Testis (tissue), 3 donors: ENCODE data around the gene RARA. TPM values are rescaled to one million over a fixed set of nuclear protein-coding genes. Genes with fewer than 3 reads are reported as not detected.

ENCODE experiments used
- DNase-seq: peaks from one replicate; pipeline ENCODE4 v3.0.0-alpha.2; 2019
- H3K27ac ChIP-seq, 2 donors: fragments of 200-600 bp; sonication (generic); one replicate each; pipeline ENCODE4 v1.5.1; 2019
- H3K27me3 ChIP-seq: fragments of 200-600 bp; sonication (generic); one replicate; pipeline ENCODE4 v1.5.1; 2019
- H3K36me3 ChIP-seq: fragments of 200-600 bp; sonication (generic); one replicate; pipeline ENCODE4 v1.5.1; 2017; ENCODE audit warnings: low read depth; ENCODE audit errors: missing control alignments
- H3K4me1 ChIP-seq: fragments of 200-600 bp; sonication (generic); one replicate; pipeline ENCODE4 v1.5.1; 2019
- H3K4me3 ChIP-seq, 2 donors: fragments of 200-600 bp; sonication (generic); one replicate each; pipeline ENCODE4 v1.5.1; 2017 to 2019
- H3K9me3 ChIP-seq: fragments of 200-600 bp; sonication (generic); one replicate; pipeline ENCODE4 v1.5.1; 2017
- CTCF ChIP-seq, 3 experiments: fragments of 450-650 bp in 2 of 3; fragments of 200-600 bp in 1 of 3; sonication (generic) in 1 of 3; IDR thresholded peaks; one replicate each; pipeline ENCODE4 v1.5.1; 2016 to 2019; ENCODE audit warnings: antibody characterized with exemption in 3 of 3, mild to moderate bottlenecking in 2 of 3, moderate library complexity in 1 of 3
- POLR2A ChIP-seq: fragments of 450-650 bp; IDR thresholded peaks from one replicate; pipeline ENCODE4 v1.6.1; 2017; ENCODE audit warnings: antibody characterized with exemption, mild to moderate bottlenecking, moderate library complexity
- WGBS, 2 donors: methylation state at CpG; one replicate each; pipeline ENCODE4 v1.1.5; 2018; 5-methylcytosine and 5-hydroxymethylcytosine counted together
- intact Hi-C: fragments of 100-400 bp; cut with DNase I; formaldehyde crosslinking; loops from one replicate; pipeline ENCODE4 v1.15.1; 2023; ENCODE audit warnings: low total_unique reads
- polyA plus RNA-seq: library from polyadenylated mRNA; stranded (reverse); fragments of 350-450 nt; fragmentation: Illumina TruSeq; extraction: RNeasy Lipid Tissue Mini Kit (QIAGEN cat#74804); gene quantifications from one replicate; pipeline ENCODE4 v1.2.3, GENCODE V29; 2014; ENCODE audit warnings: low read depth, low replicate concordance; ENCODE audit not compliant: insufficient read depth
- total RNA-seq, 2 donors: library from RNA; depleted of rRNA; stranded (reverse); fragments of >200 nt; gene quantifications; one replicate each; pipeline ENCODE4 v1.2.3, GENCODE V29; 2016

The RARA gene
- total and polyA plus RNA-seq, 3 donors from 2014 or later: 49.8 to 66.0 (median 65.5) TPM

DNA sequence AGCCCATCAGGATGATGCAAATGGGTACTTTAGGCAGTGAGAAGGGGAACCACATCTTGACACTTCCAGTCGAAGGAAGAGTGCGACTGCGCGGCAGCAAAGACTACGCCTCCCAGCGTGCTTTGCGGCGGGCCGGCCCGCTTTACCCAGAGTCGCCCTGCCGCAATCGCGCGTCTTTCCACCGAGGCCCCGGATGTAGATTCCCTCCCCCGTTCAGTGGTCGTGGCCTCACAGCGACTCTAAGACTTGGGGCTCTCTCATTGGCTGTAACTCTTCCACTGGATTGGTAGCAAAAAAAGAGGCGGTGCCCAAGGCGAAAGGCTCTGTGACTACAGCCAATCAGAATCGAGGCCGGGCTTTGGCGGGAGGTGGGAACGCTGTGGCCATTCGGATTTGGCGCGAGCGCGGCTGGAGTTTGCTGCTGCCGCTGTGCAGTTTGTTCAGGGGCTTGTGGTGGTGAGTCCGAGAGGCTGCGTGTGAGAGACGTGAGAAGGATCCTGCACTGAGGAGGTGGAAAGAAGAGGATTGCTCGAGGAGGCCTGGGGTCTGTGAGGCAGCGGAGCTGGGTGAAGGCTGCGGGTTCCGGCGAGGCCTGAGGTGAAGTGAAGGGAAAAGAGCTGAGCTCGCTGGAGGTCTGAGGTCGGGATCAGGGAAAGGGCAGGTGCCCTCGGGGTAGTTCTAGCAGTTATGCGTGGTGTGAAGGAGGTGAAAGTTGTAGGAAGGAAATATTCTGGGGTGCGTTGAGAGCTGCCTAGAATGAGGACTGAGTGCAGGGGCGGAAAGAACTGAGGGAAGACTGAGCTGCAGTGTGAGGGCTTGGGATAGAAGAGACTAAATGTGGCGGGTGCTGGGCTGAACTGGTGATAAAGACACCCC is 21.2 kb upstream of the RARA start, which contains the start of gene CDC6:
CDC6 (plus strand) TSS at position 386 of the 876 bp plus-strand sequence. CDS start 1,542 bp downstream, outside the sequence.
- H3K36me3 ChIP-seq: no peaks in the 10 kb centered on the region
- intact Hi-C loops: loop anchor here (5.0 kb wide), 1 partner anchor 85 kb away; no protein-coding TSS in a partner anchor
- H3K27ac ChIP-seq: peak within 1 kb of the TSS in 1 of 2 donors; percentile 34
- no peaks in the 10 kb centered on the region for H3K9me3 ChIP-seq
- no peaks in the 10 kb centered on the region for H3K27me3 ChIP-seq
- no peaks in the 10 kb centered on the region for H3K4me1 ChIP-seq
- no peak for TF ChIP-seq POLR2A
- peak in 1 of 3 experiments; percentile 17 for TF ChIP-seq CTCF (IDR thresholded peaks at IDR 0.05)
- DNase-seq: peak; percentile 99
- 0% methylated on average over 12 to 47 of the region's 47 CpGs for WGBS, 2 donors
- peak within 1 kb of the TSS; percentile 52 to 66 for H3K4me3 ChIP-seq

GRCh38 chr17:40290629-40291280 is 18.2 kb upstream of the RARA start:
- WGBS, 2 donors: 59 to 71% methylated on average over 4 of the region's 4 CpGs
- intact Hi-C loops: no loop called here
- H3K4me3 ChIP-seq: no peak overlapping the region
- H3K9me3 ChIP-seq: no peaks in the 10 kb centered on the region
- no peak overlapping the region for H3K27ac ChIP-seq
- peak; percentile 85 for DNase-seq
- no peaks in the 10 kb centered on the region for H3K27me3 ChIP-seq
- no peaks in the 10 kb centered on the region for H3K36me3 ChIP-seq
- H3K4me1 ChIP-seq: no peaks in the 10 kb centered on the region
- TF ChIP-seq CTCF (IDR thresholded peaks at IDR 0.05) (peak; percentile 45 to 61 (median 56)), POLR2A (no peak)

- 80 to 93% methylated on average over 2 of the region's 2 CpGs for WGBS, 2 donors
- H3K36me3 ChIP-seq: no peaks in the 10 kb centered on the region
- TF ChIP-seq CTCF (IDR thresholded peaks at IDR 0.05): no peak
- TF ChIP-seq POLR2A: no peak
- H3K27ac ChIP-seq: no peak overlapping the region
- H3K27me3 ChIP-seq: no peaks in the 10 kb centered on the region
- H3K9me3 ChIP-seq: no peaks in the 10 kb centered on the region
- DNase-seq: no peak
- intact Hi-C loops: no loop called here
- no peaks in the 10 kb centered on the region for H3K4me1 ChIP-seq
- H3K4me3 ChIP-seq: no peak overlapping the region
Observed at GRCh38 chr17:40291281-40291664, 17.7 kb upstream of the RARA start.

GRCh38 chr17:40293363-40293762 is 15.6 kb upstream of the RARA start:
- DNase-seq: peak; percentile 71
- WGBS, 2 donors: 28 to 46% methylated on average over 1 of the region's 1 CpG
- peak overlapping the region; percentile 60 to 79 for H3K27ac ChIP-seq

More at GRCh38 chr17:40293363-40293762, 15.6 kb upstream of the RARA start:
- H3K36me3 ChIP-seq: no peaks in the 10 kb centered on the region
- intact Hi-C loops: no loop called here
- H3K4me1 ChIP-seq: peaks cover 7% of the 10 kb centered on the region
- no peak for TF ChIP-seq POLR2A
- TF ChIP-seq CTCF (IDR thresholded peaks at IDR 0.05): no peak
- H3K4me3 ChIP-seq: no peak overlapping the region
- no peaks in the 10 kb centered on the region for H3K27me3 ChIP-seq
- H3K9me3 ChIP-seq: no peaks in the 10 kb centered on the region
